GM12873 (cell line): ENCODE results near the gene KIF3C.

Experiments
- TF ChIP-seq, protein P1 (sequence below): IDR thresholded peaks from 2 replicates; pipeline ENCODE4 v1.5.1; 2012; ENCODE audit warnings: low read depth, mild to moderate bottlenecking, moderate library complexity, low read length, control low read depth; ENCODE audit not compliant: insufficient read depth; ENCODE audit errors: missing control alignments

The KIF3C gene

DNA sequence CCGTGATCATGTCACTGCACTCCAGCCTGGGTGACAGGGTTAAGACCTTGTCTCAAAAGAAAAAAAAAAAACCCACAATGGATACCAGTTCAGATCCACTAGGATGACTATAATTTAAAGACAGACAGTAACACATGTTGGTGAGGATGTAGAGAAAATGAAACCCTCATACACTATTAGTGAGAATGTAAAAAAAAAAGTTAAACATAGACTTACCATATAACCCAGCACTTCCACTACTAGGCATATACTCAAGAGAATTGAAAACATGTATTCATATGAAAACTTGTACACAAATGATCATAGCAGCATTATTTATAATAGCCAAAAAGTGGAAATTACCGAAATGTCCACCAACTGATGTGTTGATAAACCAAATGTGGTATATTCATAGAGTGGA is 48.7 kb downstream of the KIF3C start:
- TF ChIP-seq, protein P1, sequence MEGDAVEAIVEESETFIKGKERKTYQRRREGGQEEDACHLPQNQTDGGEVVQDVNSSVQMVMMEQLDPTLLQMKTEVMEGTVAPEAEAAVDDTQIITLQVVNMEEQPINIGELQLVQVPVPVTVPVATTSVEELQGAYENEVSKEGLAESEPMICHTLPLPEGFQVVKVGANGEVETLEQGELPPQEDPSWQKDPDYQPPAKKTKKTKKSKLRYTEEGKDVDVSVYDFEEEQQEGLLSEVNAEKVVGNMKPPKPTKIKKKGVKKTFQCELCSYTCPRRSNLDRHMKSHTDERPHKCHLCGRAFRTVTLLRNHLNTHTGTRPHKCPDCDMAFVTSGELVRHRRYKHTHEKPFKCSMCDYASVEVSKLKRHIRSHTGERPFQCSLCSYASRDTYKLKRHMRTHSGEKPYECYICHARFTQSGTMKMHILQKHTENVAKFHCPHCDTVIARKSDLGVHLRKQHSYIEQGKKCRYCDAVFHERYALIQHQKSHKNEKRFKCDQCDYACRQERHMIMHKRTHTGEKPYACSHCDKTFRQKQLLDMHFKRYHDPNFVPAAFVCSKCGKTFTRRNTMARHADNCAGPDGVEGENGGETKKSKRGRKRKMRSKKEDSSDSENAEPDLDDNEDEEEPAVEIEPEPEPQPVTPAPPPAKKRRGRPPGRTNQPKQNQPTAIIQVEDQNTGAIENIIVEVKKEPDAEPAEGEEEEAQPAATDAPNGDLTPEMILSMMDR = no peak

DNA sequence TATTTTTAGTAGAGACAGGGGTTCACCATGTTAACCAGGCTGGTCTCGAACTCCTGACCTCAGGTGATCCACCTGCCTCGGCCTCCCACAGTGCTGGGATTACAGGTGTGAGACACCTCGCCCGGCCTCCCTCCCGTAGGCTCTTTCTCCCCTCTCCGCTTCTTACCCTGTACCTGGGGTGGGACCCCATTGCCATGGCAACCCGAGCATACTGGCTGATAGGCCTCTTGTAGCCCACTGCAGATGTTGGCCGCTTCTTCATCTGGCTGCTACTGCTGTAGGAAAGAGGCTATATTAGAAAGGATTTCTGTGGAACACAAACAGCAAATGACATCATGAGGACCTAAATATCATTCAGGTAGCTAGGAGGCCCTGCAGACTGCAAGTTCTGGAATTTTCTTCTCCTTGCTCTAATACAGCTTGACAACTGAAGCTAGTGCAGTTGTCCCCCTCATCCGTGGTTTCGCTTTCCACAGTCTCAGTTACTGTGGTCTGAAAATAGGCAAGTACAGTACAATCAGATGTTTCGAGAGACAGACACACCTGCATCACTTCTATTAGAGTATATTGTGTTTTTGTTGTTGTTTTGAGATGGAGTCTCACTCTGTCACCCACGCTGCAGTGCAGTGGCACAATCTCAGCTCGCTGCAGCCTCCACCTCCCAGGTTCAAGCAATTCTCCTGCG is 52.4 kb downstream of the KIF3C start:
- TF ChIP-seq, protein P1 = no peak

DNA sequence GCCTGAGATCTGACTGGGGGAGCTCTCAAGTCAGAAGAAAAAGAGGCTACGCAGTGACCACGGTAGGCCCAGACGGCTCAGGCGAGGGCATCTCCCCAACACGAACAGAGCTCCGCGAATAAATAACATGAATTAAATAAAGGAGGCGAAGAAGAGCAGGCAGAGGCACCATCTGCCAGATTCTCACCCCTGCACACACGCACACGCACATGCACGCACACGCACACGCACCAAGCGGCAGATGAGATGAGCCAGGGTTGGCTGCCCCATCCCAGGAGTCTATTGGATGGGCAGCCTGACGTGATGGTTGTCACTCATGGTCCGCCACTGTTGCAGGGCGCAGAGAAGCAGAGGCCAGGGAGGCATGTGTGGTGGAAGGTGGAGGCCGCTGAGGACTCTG is 53.6 kb downstream of the KIF3C start:
- TF ChIP-seq, protein P1 = no peak

DNA sequence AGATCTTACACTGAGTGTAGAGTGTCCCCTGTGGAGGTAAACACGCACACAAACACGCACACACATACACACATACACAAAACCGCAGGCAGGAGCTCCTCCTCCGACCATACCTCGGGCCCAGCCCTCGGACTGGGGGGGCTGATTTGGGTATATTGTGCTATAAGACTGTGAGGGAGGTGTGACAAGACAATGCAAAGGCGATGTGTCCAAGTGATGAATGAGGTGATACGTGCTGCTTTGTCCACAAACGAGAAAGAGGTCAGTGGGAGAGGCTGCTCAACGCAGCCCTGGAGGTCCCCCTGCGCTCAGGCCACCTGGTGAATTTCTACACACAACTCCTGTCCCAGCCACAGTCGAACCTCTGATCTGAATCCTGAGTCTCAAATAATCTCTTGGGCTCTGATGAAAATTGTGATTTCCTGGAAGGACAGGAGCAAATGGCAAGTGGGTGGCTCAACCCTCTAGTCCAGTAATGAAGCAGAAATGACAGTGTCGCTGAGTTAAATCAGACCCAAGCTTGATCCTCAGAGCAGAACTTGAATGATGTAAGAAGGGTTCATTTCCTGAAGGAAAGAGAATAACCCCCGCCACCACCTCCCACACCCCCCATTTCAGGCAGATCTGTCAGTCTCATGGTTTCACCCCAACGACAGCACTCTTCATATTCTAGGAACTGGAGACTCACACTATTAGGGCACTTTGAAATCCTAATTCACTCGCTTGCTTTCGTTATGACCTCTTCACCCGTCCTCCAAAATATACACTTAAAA is 55.1 kb downstream of the KIF3C start:
- TF ChIP-seq, protein P1 = no peak

DNA sequence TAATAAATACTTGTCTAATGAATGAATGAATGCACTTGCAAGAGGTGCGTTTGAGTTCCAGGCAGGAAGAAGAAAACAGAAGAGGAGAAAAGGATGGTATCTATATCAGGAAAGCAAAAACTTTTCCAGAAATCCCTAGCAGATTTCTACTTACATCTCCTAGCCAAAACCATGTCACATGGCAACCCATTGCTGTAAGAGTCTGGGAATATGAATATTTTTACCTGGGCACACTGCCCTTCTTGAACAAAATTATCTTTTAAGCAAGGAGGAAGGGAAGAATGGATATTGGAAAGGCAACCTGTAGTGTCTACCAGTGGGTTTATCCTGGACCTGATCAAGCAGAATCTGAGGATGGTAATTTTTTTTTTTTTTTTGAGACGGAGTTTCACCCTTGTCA is 59.8 kb downstream of the KIF3C start:
- TF ChIP-seq, protein P1 = no peak

DNA sequence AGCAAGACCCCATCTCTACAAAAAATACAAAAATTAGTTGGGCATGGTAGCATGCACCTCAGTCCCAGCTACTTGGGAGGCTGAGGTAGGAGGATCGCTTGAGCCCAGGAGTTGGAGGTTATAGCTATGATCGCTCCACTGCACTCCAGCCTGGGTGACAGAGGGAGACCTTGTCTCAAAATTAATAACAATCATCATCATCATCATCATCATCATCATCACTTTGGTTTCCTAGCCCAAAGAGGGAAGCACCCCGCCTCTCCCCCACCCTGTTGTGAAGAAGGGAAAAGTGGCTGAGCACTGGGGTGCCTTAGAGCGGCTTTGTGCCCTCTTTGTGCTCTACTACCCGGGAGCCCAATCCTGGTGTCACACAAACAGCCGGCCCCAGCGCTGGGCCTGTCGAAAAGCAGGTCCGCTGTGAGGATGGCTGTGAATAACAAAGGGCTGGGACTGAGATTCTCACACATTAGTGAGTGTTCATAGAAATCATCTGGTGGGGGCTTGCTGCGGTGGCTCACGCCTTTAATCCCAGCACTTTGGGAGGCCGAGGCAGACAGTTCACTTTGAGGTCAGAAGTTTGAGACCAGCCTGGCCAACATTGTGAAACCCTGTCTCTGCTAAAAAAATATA is 61.4 kb downstream of the KIF3C start:
- TF ChIP-seq, protein P1 = no peak

DNA sequence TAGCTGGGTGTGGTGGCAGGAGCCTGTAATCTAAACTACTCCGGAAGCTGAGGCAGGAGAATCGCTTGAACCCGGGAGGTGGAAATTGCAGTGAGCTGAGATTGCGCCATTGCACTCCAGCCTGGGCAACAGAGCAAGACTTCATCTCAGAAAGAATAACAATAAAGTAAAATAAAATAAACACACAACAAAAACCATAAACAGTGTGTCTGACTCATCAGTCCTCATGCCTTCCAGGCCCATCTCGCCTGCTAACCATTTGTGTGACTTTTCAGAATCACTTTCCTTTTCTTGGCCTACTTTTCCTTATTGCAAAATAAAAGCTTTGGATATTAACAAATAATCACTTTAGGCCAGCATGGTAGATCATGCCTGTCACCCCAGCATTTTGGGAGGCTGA is 62.0 kb downstream of the KIF3C start:
- TF ChIP-seq, protein P1 = no peak
